ENCODE results near the gene RND1. TPM values are rescaled to one million over a fixed set of nuclear protein-coding genes. Genes with fewer than 3 reads are reported as not detected.

Gene RND1
- total and polyA plus RNA-seq, 2 of the 13 experiments (the other 11 are each of a cell fraction or from before 2014, with no cell fraction given), result 1.8 to 1.9 TPM

GRCh38 chr12:48883305-48884161 is 17.9 kb upstream of the RND1 start (continued):
- TF ChIP-seq ZNF318 (CRISPR knock-in tag; IDR thresholded peaks at IDR 0.05) (no peak), ZNF746 (CRISPR knock-in tag; IDR thresholded peaks at IDR 0.05) (no peak), HOXA5 (CRISPR knock-in tag; IDR thresholded peaks at IDR 0.05) (no peak), ZNF646 (CRISPR knock-in tag; IDR thresholded peaks at IDR 0.05) (peak; percentile 31; the same call in 1 of the 2 replicates), ZNF513 (CRISPR knock-in tag; conservative IDR thresholded peaks at IDR 0.05) (no peak), ZNF546 (CRISPR knock-in tag; conservative IDR thresholded peaks at IDR 0.05) (no peak), PRDM4 (CRISPR knock-in tag; IDR thresholded peaks at IDR 0.05; ENCODE audit: borderline replicate concordance) (no peak), ZNF430 (CRISPR knock-in tag; IDR thresholded peaks at IDR 0.05) (no peak)

All from HepG2 (cell line).